KMS-11 (cell line): ENCODE data around the gene PROX2.

Source experiments
- H2AFZ ChIP-seq: fragments of 200-600 bp; sonication (generic); 2 replicates; pipeline ENCODE4 v1.6.1; 2016; ENCODE audit warnings: antibody characterized with exemption, mixed run types, low read depth
- H3K27ac ChIP-seq: fragments of 200-600 bp; sonication (generic); 2 replicates; pipeline ENCODE4 v1.6.1; 2016; ENCODE audit warnings: mild to moderate bottlenecking, mixed run types
- H3K27me3 ChIP-seq: fragments of 200-600 bp; sonication (generic); 2 replicates; pipeline ENCODE4 v1.6.1; 2017; ENCODE audit warnings: mild to moderate bottlenecking, low read depth, mixed run types, moderate library complexity; ENCODE audit not compliant: insufficient read depth
- H3K36me3 ChIP-seq: fragments of 200-600 bp; sonication (generic); 2 replicates; pipeline ENCODE4 v1.6.1; 2017; ENCODE audit warnings: mild to moderate bottlenecking, mixed run types; ENCODE audit not compliant: insufficient read depth
- H3K4me1 ChIP-seq: fragments of 200-600 bp; sonication (generic); 2 replicates; pipeline ENCODE4 v1.6.1; 2016; ENCODE audit warnings: mild to moderate bottlenecking, low read depth, mixed run types; ENCODE audit not compliant: poor library complexity, severe bottlenecking
- H3K4me2 ChIP-seq: fragments of 200-600 bp; sonication (generic); 2 replicates; pipeline ENCODE4 v1.7.0; 2016; ENCODE audit warnings: mild to moderate bottlenecking, mixed run types
- H3K4me3 ChIP-seq: fragments of 200-600 bp; sonication (generic); IDR thresholded peaks from 2 replicates; pipeline ENCODE4 v1.6.1; 2017; ENCODE audit warnings: low read depth, low read length, mixed read lengths; ENCODE audit not compliant: insufficient read depth
- H3K79me2 ChIP-seq: fragments of 200-600 bp; sonication (generic); 2 replicates; pipeline ENCODE4 v1.6.1; 2016; ENCODE audit warnings: low read depth, mixed run types; ENCODE audit not compliant: insufficient read depth
- H3K9ac ChIP-seq: fragments of 200-600 bp; sonication (generic); 2 replicates; pipeline ENCODE4 v1.6.1; 2016; ENCODE audit warnings: mild to moderate bottlenecking, mixed run types
- H4K20me1 ChIP-seq: fragments of 200-600 bp; sonication (generic); 2 replicates; pipeline ENCODE4 v1.6.1; 2016; ENCODE audit warnings: mild to moderate bottlenecking, mixed run types; ENCODE audit not compliant: insufficient read depth
- TF ChIP-seq, protein P1 (sequence below): fragments of 200-600 bp; sonication (generic); conservative IDR thresholded peaks from 2 replicates; pipeline ENCODE4 v1.6.1; 2017; ENCODE audit warnings: low read depth, mild to moderate bottlenecking, antibody characterized with exemption, low read length, moderate library complexity, mixed read lengths

PROX2 gene

GRCh38 chr14:74826574-74826973 lies 49.4 kb downstream of the PROX2 start:
- H3K4me2 ChIP-seq = no peak overlapping the region
- no peaks in the 10 kb centered on the region for H4K20me1 ChIP-seq
- H3K4me1 ChIP-seq = no peaks in the 10 kb centered on the region
- no peaks in the 10 kb centered on the region for H3K79me2 ChIP-seq
- no peak overlapping the region for H3K27ac ChIP-seq
- no peak overlapping the region for H3K9ac ChIP-seq
- no peak overlapping the region for H3K4me3 ChIP-seq
- H3K27me3 ChIP-seq = no peaks in the 10 kb centered on the region
- H3K36me3 ChIP-seq = no peaks in the 10 kb centered on the region
- H2AFZ ChIP-seq = no peak overlapping the region
- TF ChIP-seq, protein P1, sequence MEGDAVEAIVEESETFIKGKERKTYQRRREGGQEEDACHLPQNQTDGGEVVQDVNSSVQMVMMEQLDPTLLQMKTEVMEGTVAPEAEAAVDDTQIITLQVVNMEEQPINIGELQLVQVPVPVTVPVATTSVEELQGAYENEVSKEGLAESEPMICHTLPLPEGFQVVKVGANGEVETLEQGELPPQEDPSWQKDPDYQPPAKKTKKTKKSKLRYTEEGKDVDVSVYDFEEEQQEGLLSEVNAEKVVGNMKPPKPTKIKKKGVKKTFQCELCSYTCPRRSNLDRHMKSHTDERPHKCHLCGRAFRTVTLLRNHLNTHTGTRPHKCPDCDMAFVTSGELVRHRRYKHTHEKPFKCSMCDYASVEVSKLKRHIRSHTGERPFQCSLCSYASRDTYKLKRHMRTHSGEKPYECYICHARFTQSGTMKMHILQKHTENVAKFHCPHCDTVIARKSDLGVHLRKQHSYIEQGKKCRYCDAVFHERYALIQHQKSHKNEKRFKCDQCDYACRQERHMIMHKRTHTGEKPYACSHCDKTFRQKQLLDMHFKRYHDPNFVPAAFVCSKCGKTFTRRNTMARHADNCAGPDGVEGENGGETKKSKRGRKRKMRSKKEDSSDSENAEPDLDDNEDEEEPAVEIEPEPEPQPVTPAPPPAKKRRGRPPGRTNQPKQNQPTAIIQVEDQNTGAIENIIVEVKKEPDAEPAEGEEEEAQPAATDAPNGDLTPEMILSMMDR = no peak
